Measurements from ENCODE around the gene CNTFR.

CNTFR gene

GRCh38 chr9:34588671-34589635, 571 bp downstream of the CNTFR start:
- H3K4me3 Mint-ChIP-seq = peak overlapping the region; percentile 97
- H3K9me3 Mint-ChIP-seq = no peaks in the 10 kb centered on the region
- H3K27ac Mint-ChIP-seq = peak overlapping the region; percentile 63
- peak; percentile 45 for DNase-seq
- TF ChIP-seq CTCF (IDR thresholded peaks at IDR 0.05) = no peak
- H3K27me3 Mint-ChIP-seq (ENCODE audit: low read depth, poor library complexity) = peaks cover 48% of the 10 kb centered on the region
- peaks cover 78% of the 10 kb centered on the region for H3K4me1 Mint-ChIP-seq
- no peaks in the 10 kb centered on the region for H3K36me3 Mint-ChIP-seq (ENCODE audit: low read depth)

- peaks cover 78% of the 10 kb centered on the region for H3K4me1 Mint-ChIP-seq
- no peaks in the 10 kb centered on the region for H3K36me3 Mint-ChIP-seq (ENCODE audit: low read depth)
- no peak for DNase-seq
- no peaks in the 10 kb centered on the region for H3K9me3 Mint-ChIP-seq
- no peak for TF ChIP-seq CTCF (IDR thresholded peaks at IDR 0.05)
- H3K27ac Mint-ChIP-seq = no peak overlapping the region
- peaks cover 33% of the 10 kb centered on the region for H3K27me3 Mint-ChIP-seq (ENCODE audit: low read depth, poor library complexity)
- peak overlapping the region; percentile 97 for H3K4me3 Mint-ChIP-seq
Observed at GRCh38 chr9:34587271-34587670, 2.3 kb downstream of the CNTFR start.

GRCh38 chr9:34585946-34586669, 3.4 kb downstream of the CNTFR start:
- no peak for TF ChIP-seq CTCF (IDR thresholded peaks at IDR 0.05)
- no peaks in the 10 kb centered on the region for H3K36me3 Mint-ChIP-seq (ENCODE audit: low read depth)
- H3K4me1 Mint-ChIP-seq = peaks cover 84% of the 10 kb centered on the region
- H3K27ac Mint-ChIP-seq = peak overlapping the region; percentile 66
- peak overlapping the region; percentile 97 for H3K4me3 Mint-ChIP-seq
- no peak for DNase-seq
- peaks cover 21% of the 10 kb centered on the region for H3K27me3 Mint-ChIP-seq (ENCODE audit: low read depth, poor library complexity)
- no peaks in the 10 kb centered on the region for H3K9me3 Mint-ChIP-seq

GRCh38 chr9:34584970-34585369, 4.6 kb downstream of the CNTFR start:
- H3K9me3 Mint-ChIP-seq = no peaks in the 10 kb centered on the region
- peaks cover 90% of the 10 kb centered on the region for H3K4me1 Mint-ChIP-seq
- H3K27ac Mint-ChIP-seq = no peak overlapping the region
- no peak for DNase-seq
- peaks cover 12% of the 10 kb centered on the region for H3K27me3 Mint-ChIP-seq (ENCODE audit: low read depth, poor library complexity)
- peak overlapping the region; percentile 31 for H3K4me3 Mint-ChIP-seq
- no peaks in the 10 kb centered on the region for H3K36me3 Mint-ChIP-seq (ENCODE audit: low read depth)
- no peak for TF ChIP-seq CTCF (IDR thresholded peaks at IDR 0.05)

GRCh38 chr9:34582787-34583186, 6.7 kb downstream of the CNTFR start:
- Mint-ChIP-seq H3K4me3 (peak overlapping the region; percentile 37), H3K27me3 (ENCODE audit: low read depth, poor library complexity) (peaks cover 2% of the 10 kb centered on the region), H3K9me3 (no peaks in the 10 kb centered on the region), H3K27ac (peak overlapping the region; percentile 24), H3K4me1 (peaks cover 95% of the 10 kb centered on the region), H3K36me3 (ENCODE audit: low read depth) (no peaks in the 10 kb centered on the region)
- DNase-seq = no peak
- TF ChIP-seq CTCF (IDR thresholded peaks at IDR 0.05) = no peak
